Endothelial cell of umbilical vein (primary cell): ENCODE measurements around the gene DCHS2.

Experiments used
- CTCF ChIP-seq, 2 donors: IDR thresholded peaks; 1 replicate in 1 of 2; 2 replicates in 1 of 2; pipeline ENCODE4 v1.5.1; 2011; ENCODE audit warnings: low read length in 2 of 2, mild to moderate bottlenecking in 2 of 2, moderate library complexity in 2 of 2, control low read depth in 1 of 2, inconsistent platforms in 1 of 2, low read depth in 1 of 2; ENCODE audit not compliant: insufficient read depth in 1 of 2; ENCODE audit errors: extremely low read depth in 1 of 2
- EZH2 ChIP-seq: IDR thresholded peaks from 2 replicates; pipeline ENCODE4 v1.6.1; 2012; ENCODE audit warnings: borderline replicate concordance, low read depth, mild to moderate bottlenecking, moderate library complexity, low read length, inconsistent platforms; ENCODE audit not compliant: severe bottlenecking

- TF ChIP-seq EZH2, result no peak
- TF ChIP-seq CTCF (IDR thresholded peaks at IDR 0.05; ENCODE audit: extremely low read depth in 1 of 2, insufficient read depth in 1 of 2, low read depth in 1 of 2, low read length in 2 of 2), result no peak
These were observed 196.8 kb downstream of the DCHS2 start for GRCh38 chr4:154294652-154295350.
